ENCODE data around the gene ABHD8.
A peak's percentile ranks its signal among the peaks of the same experiment; 100 is the strongest.

The ABHD8 gene

GRCh38 chr19:17266026-17266425 is 37.2 kb downstream of the ABHD8 start:
- TF ChIP-seq ZFX (IDR thresholded peaks at IDR 0.05), result no peak
- TF ChIP-seq, protein P1, sequence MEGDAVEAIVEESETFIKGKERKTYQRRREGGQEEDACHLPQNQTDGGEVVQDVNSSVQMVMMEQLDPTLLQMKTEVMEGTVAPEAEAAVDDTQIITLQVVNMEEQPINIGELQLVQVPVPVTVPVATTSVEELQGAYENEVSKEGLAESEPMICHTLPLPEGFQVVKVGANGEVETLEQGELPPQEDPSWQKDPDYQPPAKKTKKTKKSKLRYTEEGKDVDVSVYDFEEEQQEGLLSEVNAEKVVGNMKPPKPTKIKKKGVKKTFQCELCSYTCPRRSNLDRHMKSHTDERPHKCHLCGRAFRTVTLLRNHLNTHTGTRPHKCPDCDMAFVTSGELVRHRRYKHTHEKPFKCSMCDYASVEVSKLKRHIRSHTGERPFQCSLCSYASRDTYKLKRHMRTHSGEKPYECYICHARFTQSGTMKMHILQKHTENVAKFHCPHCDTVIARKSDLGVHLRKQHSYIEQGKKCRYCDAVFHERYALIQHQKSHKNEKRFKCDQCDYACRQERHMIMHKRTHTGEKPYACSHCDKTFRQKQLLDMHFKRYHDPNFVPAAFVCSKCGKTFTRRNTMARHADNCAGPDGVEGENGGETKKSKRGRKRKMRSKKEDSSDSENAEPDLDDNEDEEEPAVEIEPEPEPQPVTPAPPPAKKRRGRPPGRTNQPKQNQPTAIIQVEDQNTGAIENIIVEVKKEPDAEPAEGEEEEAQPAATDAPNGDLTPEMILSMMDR (conservative IDR thresholded peaks at IDR 0.05), result no peak
- H3K27ac ChIP-seq, result no peak overlapping the region

- TF ChIP-seq, protein P1 (conservative IDR thresholded peaks at IDR 0.05), result no peak
- TF ChIP-seq ZFX (IDR thresholded peaks at IDR 0.05), result no peak
- no peak within 1 kb of the TSS for H3K27ac ChIP-seq
These were observed 38.6 kb downstream of the ABHD8 start, which contains the start of gene USHBP1 for GRCh38 chr19:17264641-17264979. Gene USHBP1 (minus strand): TSS chr19:17264745. CDS start chr19:17264299, 446 bp downstream.

DNA sequence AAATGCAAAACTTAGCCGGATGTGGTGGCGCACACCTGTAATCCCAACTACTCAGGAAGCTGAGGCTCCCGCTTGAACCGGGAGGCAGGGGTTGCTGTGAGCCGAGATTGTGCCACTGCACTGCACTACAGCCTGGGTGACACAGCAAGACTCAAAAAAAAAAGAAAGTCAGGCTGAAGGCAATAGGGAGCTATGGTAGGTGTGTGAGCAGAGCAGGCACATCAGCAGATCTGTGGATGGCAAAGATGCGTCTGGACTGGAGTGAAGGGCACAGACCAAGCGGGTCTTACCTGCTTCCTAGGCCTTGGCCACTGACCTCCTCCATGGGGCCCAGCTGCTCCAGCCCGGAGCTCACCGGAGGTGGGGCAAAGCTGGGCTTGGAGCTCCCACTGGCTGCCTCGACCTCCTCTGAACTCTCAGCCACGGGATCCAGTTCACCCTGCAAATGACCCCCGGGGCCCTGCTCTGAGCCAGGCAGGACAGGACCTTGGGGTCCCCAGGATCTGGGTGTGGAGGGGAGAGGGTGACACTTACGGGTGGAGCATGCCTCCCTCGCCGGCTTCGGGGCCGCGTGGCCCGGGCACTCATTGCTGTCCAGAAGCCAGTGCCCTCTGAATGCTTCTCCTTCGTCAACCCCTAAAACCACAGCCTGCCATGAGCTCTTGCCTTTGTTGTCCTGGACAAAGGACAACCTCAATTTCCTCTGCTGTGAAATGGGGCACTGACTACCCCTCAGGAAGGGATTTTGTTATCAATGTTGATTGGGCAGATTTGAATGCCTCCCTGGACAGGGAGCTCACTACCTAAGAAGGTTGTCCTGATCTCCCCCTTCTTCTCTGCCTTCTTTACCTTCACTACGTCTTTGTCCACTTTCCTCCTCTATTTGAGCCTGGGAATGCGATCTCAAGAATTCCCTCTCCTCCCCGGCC is 39.2 kb downstream of the ABHD8 start:
- no peak overlapping the region for H3K27ac ChIP-seq
- TF ChIP-seq, protein P1 (conservative IDR thresholded peaks at IDR 0.05), result no peak
- no peak for TF ChIP-seq ZFX (IDR thresholded peaks at IDR 0.05)

GRCh38 chr19:17262557-17262956 is 40.7 kb downstream of the ABHD8 start:
- no peak for TF ChIP-seq ZFX (IDR thresholded peaks at IDR 0.05)
- TF ChIP-seq, protein P1 (conservative IDR thresholded peaks at IDR 0.05), result no peak
- H3K27ac ChIP-seq, result no peak overlapping the region

DNA sequence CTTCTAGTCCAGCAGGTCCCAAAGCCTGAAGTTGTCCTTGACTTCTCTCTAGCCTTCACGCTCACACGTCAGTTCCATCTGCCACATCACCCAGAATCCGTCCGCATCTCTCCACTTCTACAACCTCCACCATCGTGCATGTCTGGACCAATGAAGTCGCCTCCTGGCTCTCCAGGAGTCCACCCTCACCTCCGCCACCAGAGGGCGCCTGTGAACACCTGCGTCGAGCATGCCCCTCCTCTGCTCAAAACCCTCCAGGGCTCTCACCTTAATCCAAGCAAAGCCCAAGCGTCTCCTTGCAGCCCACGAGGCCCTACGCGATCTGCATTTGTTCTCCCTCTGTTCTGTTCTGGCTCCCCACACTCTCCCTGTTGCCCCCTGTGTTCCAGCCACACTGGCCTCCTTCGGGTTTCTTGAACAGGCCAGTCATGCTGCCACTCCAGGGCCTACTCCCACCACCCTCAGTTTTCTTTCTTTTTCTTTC is 42.3 kb downstream of the ABHD8 start:
- no peak overlapping the region for H3K27ac ChIP-seq
- TF ChIP-seq ZFX (IDR thresholded peaks at IDR 0.05), result no peak
- TF ChIP-seq, protein P1 (conservative IDR thresholded peaks at IDR 0.05), result peak; percentile 99

DNA sequence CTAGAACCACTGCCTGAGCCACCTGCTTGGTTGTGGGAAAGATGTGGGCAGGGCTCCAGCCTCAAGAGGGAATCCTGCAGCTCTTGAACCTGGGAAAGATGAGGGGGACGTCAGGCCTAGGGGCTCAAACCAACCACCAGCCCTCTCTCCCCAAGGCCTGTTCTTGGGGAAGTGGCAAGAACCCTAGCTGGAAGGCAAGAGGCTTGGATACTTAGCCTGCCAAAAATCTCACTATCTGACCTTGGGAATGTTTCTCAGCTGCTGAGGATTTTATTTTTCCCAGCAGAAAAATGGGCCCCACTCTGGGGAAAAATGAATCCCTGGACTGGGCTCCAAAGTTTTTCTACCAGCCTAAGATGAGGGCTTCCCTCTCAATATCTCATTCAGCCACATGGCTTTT is 43.3 kb downstream of the ABHD8 start:
- no peak for TF ChIP-seq ZFX (IDR thresholded peaks at IDR 0.05)
- TF ChIP-seq, protein P1 (conservative IDR thresholded peaks at IDR 0.05), result no peak
- no peak overlapping the region for H3K27ac ChIP-seq

DNA sequence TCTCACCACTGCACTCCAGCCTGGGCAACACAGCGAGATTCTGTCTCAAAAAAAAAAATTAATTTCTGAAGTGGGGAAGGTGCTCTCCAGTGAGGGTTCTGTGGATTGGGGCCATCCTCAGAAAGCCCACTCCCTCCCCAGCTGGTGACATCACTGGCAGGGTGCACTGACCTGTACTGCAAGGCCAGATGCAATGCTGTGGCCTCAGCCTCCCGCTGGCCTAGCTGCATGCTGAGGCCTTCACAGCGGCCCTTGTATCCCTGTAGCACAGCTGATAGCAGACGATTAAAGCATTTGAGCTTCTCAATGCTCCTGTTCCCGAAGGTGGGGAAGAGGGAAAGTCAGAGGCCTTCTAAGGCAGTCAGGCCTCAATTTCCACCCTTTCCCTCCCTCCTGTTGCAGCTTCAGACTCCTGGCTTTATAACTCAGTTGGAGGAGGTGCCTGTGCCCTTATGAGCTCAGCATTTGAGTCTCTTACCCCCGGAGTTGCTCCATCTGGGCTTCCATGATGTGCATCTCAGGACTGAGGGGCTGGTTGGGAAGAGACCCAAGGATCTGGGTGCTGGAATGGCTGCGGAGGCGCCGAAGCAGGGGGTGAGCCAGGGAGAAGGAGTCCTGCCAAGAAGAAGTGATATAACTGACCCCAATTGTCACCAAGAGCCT is 44.0 kb downstream of the ABHD8 start:
- no peak overlapping the region for H3K27ac ChIP-seq
- TF ChIP-seq, protein P1 (conservative IDR thresholded peaks at IDR 0.05), result no peak
- no peak for TF ChIP-seq ZFX (IDR thresholded peaks at IDR 0.05)

All from C4-2B (cell line).